ENCODE results near the gene ARMC9. TPM values are rescaled to one million over a fixed set of nuclear protein-coding genes. Genes with fewer than 3 reads are reported as not detected.

The ARMC9 gene
- total and polyA plus RNA-seq, 2 of the 13 experiments (the other 11 are each of a cell fraction or from before 2014, with no cell fraction given): 9.1 to 12.8 TPM

- TF ChIP-seq NFKB2 (CRISPR knock-in tag; IDR thresholded peaks at IDR 0.05; ENCODE audit: borderline replicate concordance) (peak; percentile 73; the same call in 1 of the 2 replicates), CERS6 (CRISPR knock-in tag; IDR thresholded peaks at IDR 0.05) (no peak), CBX2 (IDR thresholded peaks at IDR 0.05; ENCODE audit: low read depth, low read length) (no peak), CBX2 (CRISPR knock-in tag; IDR thresholded peaks at IDR 0.05; ENCODE audit: low read depth) (0 out of 2 replicates have a peak, but pooled peaks have one; percentile 19), HMGXB4 (CRISPR knock-in tag; IDR thresholded peaks at IDR 0.05; ENCODE audit: borderline replicate concordance in 1 of 2, low read depth in 1 of 2) (peak; percentile 87 to 94; a peak in 3 of 4 replicates), MXD4 (CRISPR knock-in tag; IDR thresholded peaks at IDR 0.05) (peak; percentile 84), ZC3H13 (CRISPR knock-in tag; IDR thresholded peaks at IDR 0.05) (no peak), MED1 (CRISPR knock-in tag; IDR thresholded peaks at IDR 0.05) (peak; percentile 50), RFXANK (CRISPR knock-in tag; IDR thresholded peaks at IDR 0.05) (no peak), TAF1 (CRISPR knock-in tag; IDR thresholded peaks at IDR 0.05) (peak; percentile 35; the same call in 1 of the 2 replicates), HNRNPLL (IDR thresholded peaks at IDR 0.05; ENCODE audit: low read depth, low read length, poor library complexity, severe bottlenecking) (peak; percentile 28), NRL (CRISPR knock-in tag; IDR thresholded peaks at IDR 0.05; ENCODE audit: borderline replicate concordance) (peak; percentile 82; the same call in 1 of the 2 replicates), ARHGAP35 (CRISPR knock-in tag; IDR thresholded peaks at IDR 0.05; ENCODE audit: borderline replicate concordance) (no peak), SMARCE1 (IDR thresholded peaks at IDR 0.05; ENCODE audit: borderline replicate concordance) (no peak), RORA (CRISPR knock-in tag; IDR thresholded peaks at IDR 0.05) (no peak)
- TF ChIP-seq, protein P1, sequence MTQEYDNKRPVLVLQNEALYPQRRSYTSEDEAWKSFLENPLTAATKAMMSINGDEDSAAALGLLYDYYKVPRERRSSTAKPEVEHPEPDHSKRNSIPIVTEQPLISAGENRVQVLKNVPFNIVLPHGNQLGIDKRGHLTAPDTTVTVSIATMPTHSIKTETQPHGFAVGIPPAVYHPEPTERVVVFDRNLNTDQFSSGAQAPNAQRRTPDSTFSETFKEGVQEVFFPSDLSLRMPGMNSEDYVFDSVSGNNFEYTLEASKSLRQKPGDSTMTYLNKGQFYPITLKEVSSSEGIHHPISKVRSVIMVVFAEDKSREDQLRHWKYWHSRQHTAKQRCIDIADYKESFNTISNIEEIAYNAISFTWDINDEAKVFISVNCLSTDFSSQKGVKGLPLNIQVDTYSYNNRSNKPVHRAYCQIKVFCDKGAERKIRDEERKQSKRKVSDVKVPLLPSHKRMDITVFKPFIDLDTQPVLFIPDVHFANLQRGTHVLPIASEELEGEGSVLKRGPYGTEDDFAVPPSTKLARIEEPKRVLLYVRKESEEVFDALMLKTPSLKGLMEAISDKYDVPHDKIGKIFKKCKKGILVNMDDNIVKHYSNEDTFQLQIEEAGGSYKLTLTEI (CRISPR knock-in tag; conservative IDR thresholded peaks at IDR 0.05): no peak
- TF ChIP-seq, protein P2, sequence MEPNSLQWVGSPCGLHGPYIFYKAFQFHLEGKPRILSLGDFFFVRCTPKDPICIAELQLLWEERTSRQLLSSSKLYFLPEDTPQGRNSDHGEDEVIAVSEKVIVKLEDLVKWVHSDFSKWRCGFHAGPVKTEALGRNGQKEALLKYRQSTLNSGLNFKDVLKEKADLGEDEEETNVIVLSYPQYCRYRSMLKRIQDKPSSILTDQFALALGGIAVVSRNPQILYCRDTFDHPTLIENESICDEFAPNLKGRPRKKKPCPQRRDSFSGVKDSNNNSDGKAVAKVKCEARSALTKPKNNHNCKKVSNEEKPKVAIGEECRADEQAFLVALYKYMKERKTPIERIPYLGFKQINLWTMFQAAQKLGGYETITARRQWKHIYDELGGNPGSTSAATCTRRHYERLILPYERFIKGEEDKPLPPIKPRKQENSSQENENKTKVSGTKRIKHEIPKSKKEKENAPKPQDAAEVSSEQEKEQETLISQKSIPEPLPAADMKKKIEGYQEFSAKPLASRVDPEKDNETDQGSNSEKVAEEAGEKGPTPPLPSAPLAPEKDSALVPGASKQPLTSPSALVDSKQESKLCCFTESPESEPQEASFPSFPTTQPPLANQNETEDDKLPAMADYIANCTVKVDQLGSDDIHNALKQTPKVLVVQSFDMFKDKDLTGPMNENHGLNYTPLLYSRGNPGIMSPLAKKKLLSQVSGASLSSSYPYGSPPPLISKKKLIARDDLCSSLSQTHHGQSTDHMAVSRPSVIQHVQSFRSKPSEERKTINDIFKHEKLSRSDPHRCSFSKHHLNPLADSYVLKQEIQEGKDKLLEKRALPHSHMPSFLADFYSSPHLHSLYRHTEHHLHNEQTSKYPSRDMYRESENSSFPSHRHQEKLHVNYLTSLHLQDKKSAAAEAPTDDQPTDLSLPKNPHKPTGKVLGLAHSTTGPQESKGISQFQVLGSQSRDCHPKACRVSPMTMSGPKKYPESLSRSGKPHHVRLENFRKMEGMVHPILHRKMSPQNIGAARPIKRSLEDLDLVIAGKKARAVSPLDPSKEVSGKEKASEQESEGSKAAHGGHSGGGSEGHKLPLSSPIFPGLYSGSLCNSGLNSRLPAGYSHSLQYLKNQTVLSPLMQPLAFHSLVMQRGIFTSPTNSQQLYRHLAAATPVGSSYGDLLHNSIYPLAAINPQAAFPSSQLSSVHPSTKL (CRISPR knock-in tag; IDR thresholded peaks at IDR 0.05): peak; percentile 54
- TF ChIP-seq, protein P3, sequence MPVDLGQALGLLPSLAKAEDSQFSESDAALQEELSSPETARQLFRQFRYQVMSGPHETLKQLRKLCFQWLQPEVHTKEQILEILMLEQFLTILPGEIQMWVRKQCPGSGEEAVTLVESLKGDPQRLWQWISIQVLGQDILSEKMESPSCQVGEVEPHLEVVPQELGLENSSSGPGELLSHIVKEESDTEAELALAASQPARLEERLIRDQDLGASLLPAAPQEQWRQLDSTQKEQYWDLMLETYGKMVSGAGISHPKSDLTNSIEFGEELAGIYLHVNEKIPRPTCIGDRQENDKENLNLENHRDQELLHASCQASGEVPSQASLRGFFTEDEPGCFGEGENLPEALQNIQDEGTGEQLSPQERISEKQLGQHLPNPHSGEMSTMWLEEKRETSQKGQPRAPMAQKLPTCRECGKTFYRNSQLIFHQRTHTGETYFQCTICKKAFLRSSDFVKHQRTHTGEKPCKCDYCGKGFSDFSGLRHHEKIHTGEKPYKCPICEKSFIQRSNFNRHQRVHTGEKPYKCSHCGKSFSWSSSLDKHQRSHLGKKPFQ (CRISPR knock-in tag; IDR thresholded peaks at IDR 0.05; ENCODE audit: insufficient replicate concordance): peak; percentile 33
These were observed 213.6 kb downstream of the ARMC9 start (continued) for GRCh38 chr2:231411831-231412617.

Measured in HepG2 (cell line).